PC-9 (cell line): ENCODE measurements around the gene KCNJ10.

Source experiments
- EZH2 ChIP-seq: fragments of 200-600 bp; sonication (generic); IDR thresholded peaks from 2 replicates; pipeline ENCODE4 v1.8.0; 2017; ENCODE audit warnings: antibody characterized with exemption, low read depth
- TF ChIP-seq, protein P1 (sequence below): fragments of 200-600 bp; sonication (generic); conservative IDR thresholded peaks from 2 replicates; pipeline ENCODE4 v1.6.1; 2017; ENCODE audit warnings: mixed run types, antibody characterized with exemption, mild to moderate bottlenecking, moderate library complexity

GRCh38 chr1:160079448-160079847 is 9.5 kb upstream of the KCNJ10 start:
- TF ChIP-seq, protein P1, sequence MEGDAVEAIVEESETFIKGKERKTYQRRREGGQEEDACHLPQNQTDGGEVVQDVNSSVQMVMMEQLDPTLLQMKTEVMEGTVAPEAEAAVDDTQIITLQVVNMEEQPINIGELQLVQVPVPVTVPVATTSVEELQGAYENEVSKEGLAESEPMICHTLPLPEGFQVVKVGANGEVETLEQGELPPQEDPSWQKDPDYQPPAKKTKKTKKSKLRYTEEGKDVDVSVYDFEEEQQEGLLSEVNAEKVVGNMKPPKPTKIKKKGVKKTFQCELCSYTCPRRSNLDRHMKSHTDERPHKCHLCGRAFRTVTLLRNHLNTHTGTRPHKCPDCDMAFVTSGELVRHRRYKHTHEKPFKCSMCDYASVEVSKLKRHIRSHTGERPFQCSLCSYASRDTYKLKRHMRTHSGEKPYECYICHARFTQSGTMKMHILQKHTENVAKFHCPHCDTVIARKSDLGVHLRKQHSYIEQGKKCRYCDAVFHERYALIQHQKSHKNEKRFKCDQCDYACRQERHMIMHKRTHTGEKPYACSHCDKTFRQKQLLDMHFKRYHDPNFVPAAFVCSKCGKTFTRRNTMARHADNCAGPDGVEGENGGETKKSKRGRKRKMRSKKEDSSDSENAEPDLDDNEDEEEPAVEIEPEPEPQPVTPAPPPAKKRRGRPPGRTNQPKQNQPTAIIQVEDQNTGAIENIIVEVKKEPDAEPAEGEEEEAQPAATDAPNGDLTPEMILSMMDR: no peak
- no peak for TF ChIP-seq EZH2
